KOPT-K1 (cell line): ENCODE results near the gene OR6C1.
"Not testable (repeated sequence)": the region's sequence is repeated elsewhere in the genome, so short reads cannot be mapped to it uniquely, and the experiment has no call there.

Experiments
- H3K27ac ChIP-seq: fragments of 200-600 bp; sonication (generic); 2 replicates; pipeline ENCODE4 v1.5.1; 2016; ENCODE audit warnings: antibody characterized with exemption, mild to moderate bottlenecking, low read depth, low read length; ENCODE audit not compliant: poor library complexity, severe bottlenecking
- H3K36me3 ChIP-seq: fragments of 200-600 bp; sonication (generic); 2 replicates; pipeline ENCODE4 v1.5.1; 2017; ENCODE audit warnings: antibody characterized with exemption, mild to moderate bottlenecking, low read length, moderate library complexity; ENCODE audit not compliant: insufficient read depth
- H3K9me3 ChIP-seq: fragments of 200-600 bp; sonication (generic); 2 replicates; pipeline ENCODE4 v1.5.1; 2017; ENCODE audit warnings: antibody characterized with exemption, low read length, mild to moderate bottlenecking; ENCODE audit not compliant: insufficient read depth, poor library complexity, severe bottlenecking

OR6C1 gene

DNA sequence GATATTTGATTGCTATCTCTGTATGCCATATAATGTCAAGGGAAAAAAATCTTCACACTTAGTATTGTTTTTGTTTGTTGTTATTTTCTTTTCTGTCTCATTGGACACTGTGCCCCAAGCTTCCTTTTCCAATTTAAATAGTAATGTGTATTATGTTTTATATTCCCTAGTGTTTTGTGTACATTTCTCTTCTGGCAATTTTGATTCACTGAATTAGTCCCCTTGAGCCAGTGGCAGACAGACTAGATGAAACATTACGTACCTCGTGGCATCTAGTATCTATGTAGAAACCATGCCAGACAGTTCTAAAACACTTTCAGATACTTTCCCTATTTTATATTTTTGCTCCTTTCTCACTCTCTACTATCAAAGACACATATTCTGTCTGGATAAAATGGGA is at the start of gene OR6C1:
OR6C1 (plus strand) TSS at position 301 of the 400 bp plus-strand sequence. CDS start 6,257 bp downstream, outside the sequence.
- H3K36me3 ChIP-seq: no peaks in the 10 kb centered on the region
- H3K9me3 ChIP-seq: no peaks in the 10 kb centered on the region
- no peak within 1 kb of the TSS for H3K27ac ChIP-seq

DNA sequence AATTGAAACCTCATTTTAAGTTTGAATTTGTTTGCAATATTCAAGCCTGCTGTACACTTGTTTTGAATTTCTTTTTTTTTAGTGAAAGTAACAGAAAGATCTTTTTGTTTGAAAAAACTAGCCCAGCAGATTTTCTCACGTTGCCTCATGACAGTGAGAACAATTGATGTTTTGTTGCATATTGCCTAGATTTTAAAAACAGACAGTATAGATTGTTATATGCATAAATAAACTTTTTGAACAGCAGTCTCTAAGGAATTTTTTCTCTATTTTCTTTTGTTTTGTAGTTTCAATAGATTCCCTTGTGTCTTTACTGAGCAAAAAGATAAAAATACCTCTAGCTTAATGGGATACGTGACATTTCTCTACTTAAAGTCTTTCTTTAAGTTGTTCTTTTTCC is 33.2 kb upstream of the OR6C1 start:
- H3K27ac ChIP-seq: no peak overlapping the region
- no peaks in the 10 kb centered on the region for H3K36me3 ChIP-seq

DNA sequence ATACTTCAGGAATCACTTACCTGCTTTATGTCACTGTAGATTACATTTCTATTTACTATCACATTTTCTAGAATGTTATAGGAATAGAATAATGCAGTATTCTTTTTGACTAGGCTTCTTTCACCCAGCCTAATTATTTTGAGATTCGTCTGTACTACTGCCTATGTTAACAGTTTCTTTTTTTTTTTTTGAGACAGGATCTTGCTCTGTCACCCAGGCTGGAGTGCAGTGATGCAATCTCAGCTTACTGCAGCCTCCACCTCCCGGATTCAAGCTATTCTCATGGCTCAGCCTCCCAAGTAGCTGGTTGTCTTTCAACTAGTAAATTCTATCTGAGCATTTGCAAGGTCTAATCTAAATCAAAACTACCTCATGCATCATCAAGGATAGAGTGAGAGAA is 24.1 kb upstream of the OR6C1 start:
- H3K36me3 ChIP-seq: no peaks in the 10 kb centered on the region
- H3K27ac ChIP-seq: no peak overlapping the region
- no peaks in the 10 kb centered on the region for H3K9me3 ChIP-seq

More for the DNA sequence above, 33.2 kb upstream of the OR6C1 start:
- peaks cover 9% of the 10 kb centered on the region for H3K9me3 ChIP-seq

DNA sequence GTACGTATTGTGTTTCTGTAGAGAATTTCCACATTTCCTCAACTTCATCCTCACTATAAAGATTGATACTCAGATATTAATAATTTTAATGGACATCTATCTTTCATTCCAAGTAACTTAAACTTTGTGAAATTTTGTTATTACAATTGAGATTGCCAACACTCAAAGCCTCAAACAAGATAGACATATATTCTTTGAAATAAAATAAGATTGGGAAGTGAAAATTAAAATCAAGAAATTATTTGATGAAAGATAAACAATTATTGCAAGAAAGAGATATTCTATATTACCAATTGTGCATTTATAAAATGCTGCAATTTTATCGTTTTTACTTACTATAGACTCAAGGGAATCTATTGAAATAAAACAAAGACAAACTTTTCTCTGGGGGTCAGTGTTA is 17.7 kb upstream of the OR6C1 start, which contains the start of gene OR6C6:
OR6C6 (minus strand) TSS at position 101 of the 400 bp plus-strand sequence. CDS start 1,337 bp downstream, outside the sequence.
- Histone ChIP-seq H3K9me3 (no peaks in the 10 kb centered on the region), H3K36me3 (no peaks in the 10 kb centered on the region), H3K27ac (no peak within 1 kb of the TSS)

DNA sequence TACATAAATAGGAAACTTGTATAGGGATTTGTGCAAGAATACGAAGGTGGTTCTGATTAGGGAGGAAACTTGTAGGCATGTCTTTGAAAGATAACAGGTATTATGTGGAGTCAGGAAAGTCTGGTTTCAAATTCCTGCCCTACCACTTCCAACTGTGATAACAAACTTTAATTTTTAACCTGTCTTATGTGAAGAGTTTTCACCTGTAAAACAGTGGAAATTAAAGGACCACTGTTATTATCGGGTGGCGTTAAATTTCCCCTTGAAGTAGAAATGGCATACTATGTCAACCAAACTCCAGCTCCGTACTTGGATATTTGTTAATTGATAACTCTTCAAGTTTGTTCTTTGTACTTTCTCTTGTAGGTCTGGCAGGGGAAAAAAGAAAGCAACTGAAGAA is 6.1 kb downstream of the OR6C1 start:
- Histone ChIP-seq H3K36me3 (no peaks in the 10 kb centered on the region), H3K9me3 (no peaks in the 10 kb centered on the region), H3K27ac (no peak overlapping the region)

DNA sequence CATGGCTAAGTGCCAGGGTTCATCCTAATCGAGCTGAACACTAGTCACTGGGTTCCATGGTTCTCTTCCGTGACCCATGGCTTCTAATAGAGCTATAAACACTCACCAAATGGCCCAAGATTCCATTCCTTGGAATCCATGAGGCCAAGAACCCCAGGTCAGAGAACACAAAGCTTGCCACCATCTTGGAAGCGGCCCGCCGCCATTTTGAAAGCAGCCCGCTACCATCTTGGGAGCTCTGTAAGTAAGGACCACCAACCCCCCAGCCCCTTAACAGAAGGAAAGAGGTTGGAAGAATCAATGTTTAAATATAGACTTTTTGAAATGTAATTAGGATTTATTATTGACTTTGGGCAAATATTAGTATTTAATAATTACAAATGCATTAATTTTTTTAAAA is 11.7 kb downstream of the OR6C1 start:
- H3K36me3 ChIP-seq, H3K27ac ChIP-seq: not testable (repeated sequence)

DNA sequence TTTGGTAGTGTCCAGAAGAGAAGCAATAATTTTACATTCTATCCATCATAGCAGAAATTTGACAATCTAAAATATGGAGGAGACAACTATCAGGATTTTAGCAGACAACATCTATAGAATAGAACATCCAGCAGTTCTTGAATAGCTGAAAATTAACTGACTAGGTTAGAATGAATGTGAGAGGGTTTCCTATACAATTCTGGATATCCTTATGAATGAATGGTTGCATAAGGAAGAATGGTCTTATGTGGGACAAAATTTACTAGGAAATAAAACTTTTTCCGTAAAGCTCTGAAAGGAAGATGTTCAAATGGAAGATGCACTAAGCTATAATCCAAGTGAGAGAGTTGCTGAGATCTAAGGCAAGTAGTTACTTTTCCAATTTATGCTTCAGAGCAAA is 16.3 kb downstream of the OR6C1 start, which contains the start of gene OR6C3:
OR6C3 (plus strand) TSS at position 301 of the 400 bp plus-strand sequence. CDS start 955 bp downstream, outside the sequence.
- no peaks in the 10 kb centered on the region for H3K9me3 ChIP-seq
- no peak within 1 kb of the TSS for H3K27ac ChIP-seq
- no peaks in the 10 kb centered on the region for H3K36me3 ChIP-seq

More for the DNA sequence above, 11.7 kb downstream of the OR6C1 start:
- H3K9me3 ChIP-seq: not testable (repeated sequence)

DNA sequence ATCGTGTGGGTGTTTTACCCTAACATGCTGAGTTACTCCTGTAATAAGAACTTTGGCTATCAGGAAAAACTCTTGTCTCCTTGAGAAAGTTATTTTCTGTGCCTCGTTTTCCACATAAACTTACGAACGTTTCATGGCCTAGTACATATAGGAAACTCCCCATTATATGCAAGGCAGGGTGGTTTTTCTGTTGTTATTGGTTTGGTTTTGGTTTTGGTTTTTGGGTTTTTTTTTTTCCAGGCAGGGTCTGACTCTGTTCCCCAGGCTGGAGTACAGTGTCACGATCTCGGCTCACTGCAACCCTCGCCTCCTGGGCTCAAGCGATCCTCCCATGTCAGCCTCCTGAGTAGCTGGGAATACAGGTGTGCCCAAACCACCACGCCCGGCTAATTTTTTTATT is 21.9 kb downstream of the OR6C1 start:
- H3K9me3 ChIP-seq: no peaks in the 10 kb centered on the region

DNA sequence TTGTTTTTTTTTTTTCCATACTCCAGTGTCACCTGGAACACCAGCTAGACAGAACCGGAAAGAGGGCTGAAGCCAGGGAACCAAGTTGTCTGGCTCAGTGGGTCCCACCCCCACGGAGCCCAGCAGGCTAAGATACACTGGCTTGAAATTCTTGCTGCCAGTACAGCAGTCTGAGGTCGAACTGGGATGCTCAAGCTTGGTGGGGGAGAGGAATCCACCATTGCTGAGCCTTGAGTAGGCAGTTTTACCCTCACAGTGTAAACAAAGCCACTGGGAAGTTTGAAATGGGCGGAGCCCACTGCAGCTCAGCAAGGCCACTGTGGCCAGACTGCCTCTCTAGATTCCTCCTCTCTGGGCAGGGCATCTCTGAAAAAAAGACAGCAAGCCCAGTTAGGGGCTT is 41.2 kb downstream of the OR6C1 start:
- not testable (repeated sequence) for H3K36me3 ChIP-seq, H3K27ac ChIP-seq, H3K9me3 ChIP-seq

More for the DNA sequence above, 21.9 kb downstream of the OR6C1 start:
- no peak overlapping the region for H3K27ac ChIP-seq
- no peaks in the 10 kb centered on the region for H3K36me3 ChIP-seq

DNA sequence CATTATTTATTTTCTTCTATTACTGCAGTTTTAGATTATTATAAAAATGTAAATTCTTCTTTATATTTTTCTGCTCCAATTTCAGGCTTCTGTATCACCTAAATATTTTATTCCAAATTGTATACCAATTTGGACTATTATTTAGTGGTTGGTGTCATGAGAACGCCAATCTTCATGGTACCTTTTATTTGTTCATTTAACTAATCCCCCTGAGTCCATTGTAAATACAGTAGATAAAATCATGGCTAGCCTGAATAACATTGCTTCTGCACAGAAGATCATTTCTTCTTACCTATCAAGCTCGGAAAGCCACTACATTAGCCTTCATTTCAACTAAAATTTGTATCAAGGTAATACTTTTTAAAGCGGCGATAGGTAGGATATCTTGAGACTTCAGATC is 48.5 kb downstream of the OR6C1 start, which contains the start of gene OR6C75:
OR6C75 (plus strand) TSS at position 301 of the 400 bp plus-strand sequence. CDS start 2,136 bp downstream, outside the sequence.
- Histone ChIP-seq H3K9me3 (no peaks in the 10 kb centered on the region), H3K27ac (no peak within 1 kb of the TSS), H3K36me3 (no peaks in the 10 kb centered on the region)

DNA sequence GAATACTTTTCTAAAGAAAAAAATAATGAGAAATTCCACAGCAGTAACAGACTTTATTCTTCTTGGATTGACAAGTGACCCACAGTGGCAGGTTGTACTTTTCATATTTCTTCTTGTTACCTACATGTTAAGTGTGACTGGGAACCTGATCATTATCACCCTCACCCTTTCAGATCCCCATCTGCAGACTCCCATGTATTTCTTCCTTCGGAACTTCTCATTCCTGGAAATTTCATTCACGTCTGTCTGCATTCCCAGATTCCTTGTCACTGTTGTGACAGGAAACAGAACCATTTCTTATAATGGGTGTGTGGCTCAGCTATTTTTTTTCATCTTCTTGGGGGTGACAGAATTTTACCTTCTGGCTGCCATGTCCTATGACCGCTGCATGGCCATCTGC is 50.9 kb downstream of the OR6C1 start:
- Histone ChIP-seq H3K9me3 (no peaks in the 10 kb centered on the region), H3K27ac (no peak overlapping the region), H3K36me3 (no peaks in the 10 kb centered on the region)
